ENCODE results near the gene ZMYND12. TPM values are rescaled to one million over a fixed set of nuclear protein-coding genes. Genes with fewer than 3 reads are reported as not detected.

Gene ZMYND12
- total and polyA plus RNA-seq, 12 donors = 1.2 to 12.2 (median 4.5) TPM

DNA sequence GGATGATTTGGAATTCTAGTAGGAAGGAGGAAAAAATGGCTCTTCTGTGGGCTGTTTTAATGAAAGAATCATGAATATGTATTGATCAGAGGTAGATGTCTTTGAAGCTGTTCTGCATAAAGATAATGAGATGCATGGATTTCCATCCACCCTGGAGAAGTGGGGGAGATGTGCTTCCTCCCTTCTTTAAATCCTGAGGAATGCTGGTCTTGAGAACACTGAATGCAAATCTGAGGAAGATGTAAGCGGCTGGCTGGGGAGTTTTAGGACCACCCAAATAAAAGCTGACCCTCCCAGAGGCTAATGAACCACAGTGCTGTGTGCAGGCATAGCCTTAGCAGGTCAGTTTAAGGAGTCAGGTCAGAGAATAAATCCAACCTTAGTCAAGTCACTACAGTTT lies 37.3 kb downstream of the ZMYND12 start:
- H3K4me3 ChIP-seq = no peak overlapping the region
- 88 to 100% (median 93%) methylated on average over 1 of the region's 1 CpG for WGBS, 4 donors
- no peaks in the 10 kb centered on the region for H3K36me3 ChIP-seq (replicated peaks in 1 of 2)
- H3K9me3 ChIP-seq (replicated peaks in 1 of 3) = no peaks in the 10 kb centered on the region
- intact Hi-C loops (cut with DNase I) = no loop called here
- no peak for DNase-seq
- TF ChIP-seq POLR2A (IDR thresholded peaks at IDR 0.05) = no peak
- TF ChIP-seq, protein P1, sequence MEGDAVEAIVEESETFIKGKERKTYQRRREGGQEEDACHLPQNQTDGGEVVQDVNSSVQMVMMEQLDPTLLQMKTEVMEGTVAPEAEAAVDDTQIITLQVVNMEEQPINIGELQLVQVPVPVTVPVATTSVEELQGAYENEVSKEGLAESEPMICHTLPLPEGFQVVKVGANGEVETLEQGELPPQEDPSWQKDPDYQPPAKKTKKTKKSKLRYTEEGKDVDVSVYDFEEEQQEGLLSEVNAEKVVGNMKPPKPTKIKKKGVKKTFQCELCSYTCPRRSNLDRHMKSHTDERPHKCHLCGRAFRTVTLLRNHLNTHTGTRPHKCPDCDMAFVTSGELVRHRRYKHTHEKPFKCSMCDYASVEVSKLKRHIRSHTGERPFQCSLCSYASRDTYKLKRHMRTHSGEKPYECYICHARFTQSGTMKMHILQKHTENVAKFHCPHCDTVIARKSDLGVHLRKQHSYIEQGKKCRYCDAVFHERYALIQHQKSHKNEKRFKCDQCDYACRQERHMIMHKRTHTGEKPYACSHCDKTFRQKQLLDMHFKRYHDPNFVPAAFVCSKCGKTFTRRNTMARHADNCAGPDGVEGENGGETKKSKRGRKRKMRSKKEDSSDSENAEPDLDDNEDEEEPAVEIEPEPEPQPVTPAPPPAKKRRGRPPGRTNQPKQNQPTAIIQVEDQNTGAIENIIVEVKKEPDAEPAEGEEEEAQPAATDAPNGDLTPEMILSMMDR (IDR thresholded peaks at IDR 0.05) = no peak
- no peak overlapping the region for H3K27ac ChIP-seq
- H3K27me3 ChIP-seq = no peaks in the 10 kb centered on the region
- H3K4me1 ChIP-seq (replicated peaks in 1 of 2) = peaks cover 0 to 11% of the 10 kb centered on the region in 2 donors

DNA sequence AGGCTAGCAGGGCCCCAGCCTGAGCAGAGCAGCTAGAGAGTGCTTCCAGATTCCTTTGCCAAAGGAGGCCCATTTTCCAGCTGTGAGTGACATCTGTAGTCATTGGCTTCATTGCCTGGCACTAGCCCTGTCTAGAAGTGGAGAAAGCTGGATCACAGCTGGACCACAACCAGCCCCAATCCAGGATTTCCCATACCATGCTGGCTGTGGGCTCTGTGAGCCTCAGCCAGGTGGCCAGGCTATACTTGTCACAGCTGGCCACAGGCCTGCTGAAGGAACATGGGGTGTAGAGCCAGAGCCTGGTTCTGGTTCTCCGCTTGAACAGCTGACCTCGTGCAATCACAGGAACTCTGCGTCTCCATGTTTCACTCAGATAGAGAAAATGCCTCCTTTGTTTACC lies 38.7 kb downstream of the ZMYND12 start:
- intact Hi-C loops (cut with DNase I) = no loop called here
- 50 to 93% (median 73%) methylated on average over 3 of the region's 3 CpGs for WGBS, 4 donors
- H3K27me3 ChIP-seq = no peaks in the 10 kb centered on the region
- H3K27ac ChIP-seq = no peak overlapping the region
- no peaks in the 10 kb centered on the region for H3K9me3 ChIP-seq (replicated peaks in 1 of 3)
- no peak for TF ChIP-seq POLR2A (IDR thresholded peaks at IDR 0.05)
- TF ChIP-seq, protein P1 (IDR thresholded peaks at IDR 0.05) = no peak
- H3K36me3 ChIP-seq (replicated peaks in 1 of 2) = no peaks in the 10 kb centered on the region
- DNase-seq = no peak
- H3K4me3 ChIP-seq = no peak overlapping the region
- H3K4me1 ChIP-seq (replicated peaks in 1 of 2) = peaks cover 0 to 11% of the 10 kb centered on the region in 2 donors

DNA sequence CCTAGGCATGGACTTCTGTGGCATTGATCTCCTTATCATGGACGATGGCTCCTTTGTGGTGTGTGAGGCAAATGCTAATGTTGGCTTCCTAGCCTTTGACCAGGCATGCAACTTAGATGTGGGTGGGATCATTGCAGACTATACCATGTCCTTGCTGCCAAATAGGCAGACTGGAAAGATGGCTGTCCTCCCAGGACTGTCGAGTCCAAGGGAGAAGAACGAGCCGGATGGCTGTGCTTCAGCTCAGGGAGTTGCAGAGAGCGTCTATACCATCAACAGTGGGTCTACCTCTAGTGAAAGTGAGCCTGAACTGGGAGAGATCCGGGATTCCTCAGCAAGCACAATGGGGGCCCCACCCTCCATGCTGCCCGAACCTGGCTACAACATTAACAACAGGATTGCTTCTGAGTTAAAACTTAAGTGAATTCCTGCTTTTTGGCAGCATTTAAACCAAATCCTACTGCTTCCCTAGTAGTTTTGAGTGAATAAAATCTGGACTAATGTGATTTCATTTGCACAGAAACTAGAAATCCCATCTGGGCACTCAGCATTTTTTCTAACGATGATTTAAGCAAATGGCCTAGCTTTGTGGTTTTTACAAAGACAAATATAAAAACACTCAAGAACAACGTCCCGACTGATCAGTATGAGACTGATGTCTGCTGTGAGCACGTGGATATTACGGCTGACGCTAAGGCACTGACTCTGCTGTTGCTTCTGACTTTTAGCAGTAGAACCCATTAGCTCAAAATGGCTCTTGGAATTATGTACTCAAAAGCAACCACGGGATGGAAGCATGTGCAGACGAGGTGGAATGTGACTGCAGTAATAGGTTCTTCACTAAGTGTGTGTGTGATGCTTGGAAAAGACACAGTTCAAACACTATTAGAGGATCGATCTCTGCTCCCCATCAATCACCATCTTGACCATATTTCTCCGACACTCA lies 41.0 kb downstream of the ZMYND12 start:
- H3K9me3 ChIP-seq (replicated peaks in 1 of 3) = no peaks in the 10 kb centered on the region
- H3K4me1 ChIP-seq (replicated peaks in 1 of 2) = no peaks in the 10 kb centered on the region
- no peak overlapping the region for H3K27ac ChIP-seq
- TF ChIP-seq POLR2A (IDR thresholded peaks at IDR 0.05) = no peak
- TF ChIP-seq, protein P1 (IDR thresholded peaks at IDR 0.05) = no peak
- H3K36me3 ChIP-seq (replicated peaks in 1 of 2) = no peaks in the 10 kb centered on the region
- no peak for DNase-seq
- H3K27me3 ChIP-seq = no peaks in the 10 kb centered on the region
- intact Hi-C loops (cut with DNase I) = no loop called here
- 84 to 88% (median 86%) methylated on average over 16 to 17 of the region's 17 CpGs for WGBS, 4 donors
- no peak overlapping the region for H3K4me3 ChIP-seq

DNA sequence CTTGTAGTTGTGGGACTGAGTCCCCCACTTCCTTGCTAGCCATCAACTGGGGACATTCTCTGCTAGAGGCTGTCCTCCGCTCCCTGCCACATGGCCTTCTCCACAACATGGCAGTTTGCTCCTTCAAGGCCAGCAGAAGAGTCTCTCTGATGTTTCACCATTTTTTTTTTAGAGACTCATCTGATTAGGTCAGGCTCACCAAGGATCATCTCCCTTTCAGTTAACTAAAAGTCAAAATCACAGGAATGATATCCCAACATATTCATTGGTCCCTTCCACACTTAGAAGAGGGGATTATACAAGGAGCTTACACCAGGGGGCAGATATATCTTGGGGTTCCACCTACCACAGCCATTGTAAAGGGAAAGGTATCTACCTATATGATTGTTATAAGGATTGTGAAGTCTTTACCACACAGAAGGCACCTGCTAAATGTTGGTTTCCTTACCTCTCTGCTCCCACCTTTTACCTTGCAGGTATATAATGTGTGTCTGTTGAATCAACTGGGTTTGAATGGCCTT lies 51.9 kb downstream of the ZMYND12 start:
- no peaks in the 10 kb centered on the region for H3K27me3 ChIP-seq
- no peak for TF ChIP-seq POLR2A (IDR thresholded peaks at IDR 0.05)
- TF ChIP-seq, protein P1 (IDR thresholded peaks at IDR 0.05) = no peak
- H3K27ac ChIP-seq = no peak overlapping the region
- no peaks in the 10 kb centered on the region for H3K4me1 ChIP-seq (replicated peaks in 1 of 2)
- WGBS, 4 donors = 95 to 100% (median 98%) methylated on average over 1 of the region's 1 CpG
- no peak for DNase-seq
- H3K9me3 ChIP-seq (replicated peaks in 1 of 3) = no peaks in the 10 kb centered on the region
- H3K36me3 ChIP-seq (replicated peaks in 1 of 2) = no peaks in the 10 kb centered on the region
- no peak overlapping the region for H3K4me3 ChIP-seq
- intact Hi-C loops (cut with DNase I) = no loop called here

Measured in adrenal gland (tissue), 12 donors.